ENCODE results near the gene NARS2.

DNA sequence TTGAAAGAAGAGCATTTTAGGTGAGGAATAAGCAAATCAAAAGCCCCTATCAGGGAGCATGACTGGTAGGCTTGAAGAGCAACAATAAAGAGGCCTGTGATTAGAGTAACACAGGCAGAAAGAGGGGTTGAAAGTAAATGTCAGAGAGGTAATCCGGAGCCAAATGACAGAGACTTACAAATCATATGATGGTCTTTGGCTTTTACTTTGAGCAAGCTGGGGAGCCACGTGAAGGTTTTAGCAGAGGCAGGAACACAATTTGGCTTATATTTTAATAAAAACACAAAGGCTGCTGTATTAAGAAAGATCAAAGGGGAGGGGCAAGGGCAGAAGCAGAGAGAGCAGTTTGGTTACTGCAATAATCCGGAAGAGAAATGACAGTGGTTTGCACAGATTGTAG is 12.8 kb upstream of the NARS2 start:
- TF ChIP-seq, protein P1, sequence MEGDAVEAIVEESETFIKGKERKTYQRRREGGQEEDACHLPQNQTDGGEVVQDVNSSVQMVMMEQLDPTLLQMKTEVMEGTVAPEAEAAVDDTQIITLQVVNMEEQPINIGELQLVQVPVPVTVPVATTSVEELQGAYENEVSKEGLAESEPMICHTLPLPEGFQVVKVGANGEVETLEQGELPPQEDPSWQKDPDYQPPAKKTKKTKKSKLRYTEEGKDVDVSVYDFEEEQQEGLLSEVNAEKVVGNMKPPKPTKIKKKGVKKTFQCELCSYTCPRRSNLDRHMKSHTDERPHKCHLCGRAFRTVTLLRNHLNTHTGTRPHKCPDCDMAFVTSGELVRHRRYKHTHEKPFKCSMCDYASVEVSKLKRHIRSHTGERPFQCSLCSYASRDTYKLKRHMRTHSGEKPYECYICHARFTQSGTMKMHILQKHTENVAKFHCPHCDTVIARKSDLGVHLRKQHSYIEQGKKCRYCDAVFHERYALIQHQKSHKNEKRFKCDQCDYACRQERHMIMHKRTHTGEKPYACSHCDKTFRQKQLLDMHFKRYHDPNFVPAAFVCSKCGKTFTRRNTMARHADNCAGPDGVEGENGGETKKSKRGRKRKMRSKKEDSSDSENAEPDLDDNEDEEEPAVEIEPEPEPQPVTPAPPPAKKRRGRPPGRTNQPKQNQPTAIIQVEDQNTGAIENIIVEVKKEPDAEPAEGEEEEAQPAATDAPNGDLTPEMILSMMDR (IDR thresholded peaks at IDR 0.05), result no peak
- TF ChIP-seq POLR2A (IDR thresholded peaks at IDR 0.05), result no peak
